RCC 7860 (cell line): ENCODE data around the gene DPM2.

ENCODE experiments used
- DNase-seq: peaks from one replicate; pipeline ENCODE4 v3.0.0-alpha.2; 2015; ENCODE audit warnings: low spot score
- FAIRE-seq: peaks from 2 replicates; lab custom pipeline; 2012; peaks lifted over from hg19 to GRCh38; lab: Jason Lieb, UNC

DPM2 gene

GRCh38 chr9:127938298-127938690 lies 640 bp upstream of the DPM2 start:
- no peak for DNase-seq
- no peak for FAIRE-seq

- FAIRE-seq (no peak), DNase-seq (no peak)
These were observed 632 bp downstream of the DPM2 start for GRCh38 chr9:127937056-127937387.

- FAIRE-seq (no peak), DNase-seq (no peak)
These were observed 1.3 kb downstream of the DPM2 start for GRCh38 chr9:127936347-127936852.

- FAIRE-seq, result no peak
These were observed 1.9 kb downstream of the DPM2 start for GRCh38 chr9:127935765-127936221.

GRCh38 chr9:127934986-127935385 lies 2.7 kb downstream of the DPM2 start:
- FAIRE-seq (no peak), DNase-seq (no peak)

More at GRCh38 chr9:127935765-127936221, 1.9 kb downstream of the DPM2 start:
- no peak for DNase-seq

GRCh38 chr9:127934248-127934647 lies 3.4 kb downstream of the DPM2 start:
- DNase-seq, result no peak
- no peak for FAIRE-seq

- DNase-seq (peak; percentile 39), FAIRE-seq (no peak)
These were observed 6.4 kb downstream of the DPM2 start for GRCh38 chr9:127931092-127931881.

- DNase-seq, result peak; percentile 56
- no peak for FAIRE-seq
These were observed 7.2 kb downstream of the DPM2 start, which contains the start of gene PIP5KL1 for GRCh38 chr9:127930231-127931091. PIP5KL1 (minus strand) TSS chr9:127930777; CDS start chr9:127930752, 25 bp downstream.

GRCh38 chr9:127929625-127929979 lies 8.1 kb downstream of the DPM2 start:
- DNase-seq, result no peak
- no peak for FAIRE-seq

GRCh38 chr9:127928676-127929624 lies 8.7 kb downstream of the DPM2 start:
- FAIRE-seq (no peak), DNase-seq (no peak)

GRCh38 chr9:127927988-127928675 lies 9.5 kb downstream of the DPM2 start:
- FAIRE-seq (no peak), DNase-seq (no peak)

GRCh38 chr9:127927201-127927987 lies 10.3 kb downstream of the DPM2 start:
- no peak for DNase-seq
- no peak for FAIRE-seq

GRCh38 chr9:127926906-127927200 lies 10.8 kb downstream of the DPM2 start:
- FAIRE-seq (no peak), DNase-seq (no peak)

GRCh38 chr9:127925959-127926905 lies 11.4 kb downstream of the DPM2 start:
- FAIRE-seq, result no peak

GRCh38 chr9:127924736-127925444 lies 12.8 kb downstream of the DPM2 start:
- FAIRE-seq, result no peak
- DNase-seq, result no peak

More at GRCh38 chr9:127925959-127926905, 11.4 kb downstream of the DPM2 start:
- no peak for DNase-seq

- DNase-seq (peak; percentile 91), FAIRE-seq (peak; percentile 35)
These were observed 13.9 kb downstream of the DPM2 start for GRCh38 chr9:127923771-127924170.

GRCh38 chr9:127923046-127923445 lies 14.6 kb downstream of the DPM2 start:
- FAIRE-seq (no peak), DNase-seq (no peak)
